GM19397 (cell line): ENCODE data around the gene DICER1.

Source experiments
- ATAC-seq: cut with Tn5 transposase; IDR thresholded peaks from one replicate; pipeline ENCODE4 v1.9.1; 2021; ENCODE audit warnings: mild to moderate bottlenecking, moderate library complexity; ENCODE audit not compliant: unreplicated experiment

Gene DICER1

DNA sequence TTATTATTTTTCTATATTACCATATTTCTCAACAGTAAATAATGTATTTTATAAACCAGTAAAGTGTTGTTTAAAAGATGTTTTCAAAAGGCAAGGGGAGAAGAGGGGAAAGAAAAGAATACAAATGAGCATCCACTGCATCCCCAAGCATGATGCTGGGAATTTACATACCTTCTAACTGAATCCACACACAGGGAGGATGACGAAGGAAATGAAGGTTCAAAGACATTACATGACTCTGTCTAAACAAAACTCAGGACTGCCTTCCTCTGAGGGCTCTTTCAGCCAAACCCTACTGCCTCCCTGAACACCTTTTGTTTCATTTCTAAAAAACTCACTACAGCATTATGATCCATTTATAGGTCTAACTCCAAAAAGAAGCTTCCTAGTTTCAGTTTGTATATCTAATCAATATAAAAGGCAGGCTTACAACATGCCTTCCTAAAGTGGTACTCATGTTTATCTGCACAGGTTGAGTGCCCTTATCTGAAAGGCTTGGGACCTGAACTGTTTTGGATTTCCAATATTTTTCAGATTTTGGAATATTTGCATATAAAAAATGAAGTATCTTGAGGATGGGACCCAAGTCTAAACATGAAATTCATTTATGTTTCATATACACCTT lies 30.3 kb downstream of the DICER1 start:
- no peak for ATAC-seq

- no peak for ATAC-seq
Measured at GRCh38 chr14:95125915-95126314, 31.4 kb downstream of the DICER1 start.

DNA sequence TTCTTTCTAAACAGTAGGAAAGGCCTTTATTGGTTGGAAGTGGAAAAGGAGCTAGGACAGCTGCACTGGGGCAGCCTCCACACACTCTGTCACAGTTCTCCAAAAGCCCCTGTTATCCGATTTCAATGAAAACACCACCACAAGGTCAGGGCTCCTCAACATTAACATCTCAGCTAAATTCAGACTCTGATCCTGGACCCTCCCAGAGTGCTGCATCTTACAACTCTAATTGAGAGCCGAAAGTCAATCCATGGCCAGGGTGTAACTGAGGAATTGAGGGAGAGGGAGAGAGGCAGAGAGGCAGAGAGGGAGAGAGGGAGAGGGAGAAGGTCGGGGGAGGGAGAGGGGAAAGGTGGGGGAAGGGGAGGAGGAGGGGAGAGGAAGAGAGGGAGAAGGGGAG lies 32.1 kb downstream of the DICER1 start:
- no peak for ATAC-seq

GRCh38 chr14:95123891-95124579 lies 33.3 kb downstream of the DICER1 start:
- ATAC-seq = no peak

GRCh38 chr14:95122621-95122945 lies 34.7 kb downstream of the DICER1 start:
- no peak for ATAC-seq

DNA sequence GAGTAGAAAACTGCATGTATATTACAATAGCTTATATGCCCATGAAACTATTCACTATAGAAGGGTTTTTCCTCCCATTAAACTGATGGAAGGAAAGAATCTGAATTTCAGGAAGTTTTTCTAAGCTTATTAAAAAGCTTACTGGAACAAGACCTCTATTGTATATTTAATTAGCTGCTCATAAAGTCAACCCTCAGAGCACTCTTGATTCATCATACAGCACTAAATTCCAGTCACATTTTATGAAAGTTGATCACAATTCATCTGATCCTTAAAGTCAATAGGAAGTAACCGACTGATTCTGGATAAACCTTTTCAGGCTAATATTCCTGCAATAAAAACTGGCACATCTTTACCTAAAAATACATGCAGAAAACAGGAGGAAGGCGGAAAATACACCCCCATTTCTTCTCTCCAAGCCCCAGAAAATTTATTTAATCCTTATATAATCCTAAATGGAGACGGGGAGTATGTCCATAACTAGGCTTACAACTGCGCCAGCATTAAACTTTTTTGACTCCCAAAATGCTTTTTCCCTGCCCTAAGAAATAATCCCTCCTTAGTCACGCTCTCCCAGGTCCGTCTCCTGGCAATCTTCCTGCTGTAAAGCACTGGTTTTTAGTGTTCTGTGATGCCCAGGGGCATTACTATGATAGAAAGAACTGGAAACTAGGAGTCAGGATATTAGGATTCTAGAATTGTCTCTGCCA lies 35.3 kb downstream of the DICER1 start:
- ATAC-seq = no peak

GRCh38 chr14:95119336-95119735 lies 38.0 kb downstream of the DICER1 start:
- ATAC-seq = no peak

DNA sequence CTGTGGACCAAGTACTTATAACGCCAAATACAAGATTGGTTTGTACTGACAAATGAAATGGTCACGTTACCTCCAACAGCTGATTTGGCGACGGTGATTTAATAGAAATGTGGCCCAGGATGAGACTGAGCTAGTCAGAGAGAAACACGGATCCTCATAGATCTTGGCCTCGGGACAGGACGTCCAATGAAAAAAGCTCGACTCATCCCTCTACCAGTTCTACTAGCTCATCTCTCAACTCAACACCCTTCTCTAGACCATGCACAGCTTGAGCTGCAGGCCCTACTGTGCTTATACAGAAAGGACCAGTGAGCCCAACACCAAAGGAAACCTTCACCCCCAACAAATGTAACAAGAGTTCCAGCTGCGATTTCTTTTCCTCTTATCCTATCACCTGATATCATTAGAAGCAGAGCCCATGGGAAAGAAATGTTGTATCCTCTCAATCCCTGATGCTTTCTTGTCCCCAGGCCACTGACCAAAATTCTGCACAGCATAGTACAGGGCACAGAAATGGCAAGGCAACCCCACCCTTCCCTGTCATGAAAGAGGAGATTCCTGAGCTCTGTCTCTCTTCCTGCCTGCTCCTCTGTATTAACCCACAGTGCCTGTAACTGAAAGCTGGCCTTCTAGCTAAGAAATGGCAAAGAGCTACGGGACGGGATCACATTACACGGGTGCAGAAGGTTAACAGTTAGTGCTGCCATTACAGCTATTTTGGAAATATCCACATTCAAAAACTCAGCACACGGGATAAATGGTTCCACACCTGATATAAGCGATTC lies 39.2 kb downstream of the DICER1 start:
- ATAC-seq = no peak

GRCh38 chr14:95113476-95113875 lies 43.9 kb downstream of the DICER1 start:
- ATAC-seq = no peak

DNA sequence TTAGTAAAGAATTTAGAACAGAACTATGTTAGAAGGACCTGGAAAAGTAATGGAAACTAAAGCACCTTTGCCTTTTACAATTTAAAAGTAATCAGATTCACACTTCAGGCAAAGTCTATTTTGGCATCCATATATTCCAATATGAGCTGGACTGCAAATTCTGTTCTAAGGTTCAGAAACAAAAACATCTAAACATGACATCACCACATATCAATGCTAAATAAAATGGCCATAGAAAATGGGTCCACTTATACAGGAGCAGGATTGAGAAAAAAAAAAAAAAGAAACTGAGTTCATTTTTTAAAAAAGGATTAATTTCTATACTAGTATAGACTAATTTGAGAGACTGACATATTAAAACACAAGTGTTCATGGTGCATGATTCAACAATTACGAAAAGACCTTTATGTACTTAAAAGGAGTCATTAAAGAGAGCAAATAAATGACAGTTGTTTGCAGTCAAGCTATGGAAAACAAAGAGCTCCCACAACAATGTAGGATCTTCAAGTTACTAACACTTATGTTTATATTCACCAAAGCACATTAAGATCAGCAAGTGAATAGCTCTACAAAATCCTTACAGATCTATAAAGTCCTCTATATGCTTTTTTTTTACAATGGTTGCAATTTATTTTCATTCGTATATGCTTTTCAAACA lies 45.7 kb downstream of the DICER1 start:
- no peak for ATAC-seq

DNA sequence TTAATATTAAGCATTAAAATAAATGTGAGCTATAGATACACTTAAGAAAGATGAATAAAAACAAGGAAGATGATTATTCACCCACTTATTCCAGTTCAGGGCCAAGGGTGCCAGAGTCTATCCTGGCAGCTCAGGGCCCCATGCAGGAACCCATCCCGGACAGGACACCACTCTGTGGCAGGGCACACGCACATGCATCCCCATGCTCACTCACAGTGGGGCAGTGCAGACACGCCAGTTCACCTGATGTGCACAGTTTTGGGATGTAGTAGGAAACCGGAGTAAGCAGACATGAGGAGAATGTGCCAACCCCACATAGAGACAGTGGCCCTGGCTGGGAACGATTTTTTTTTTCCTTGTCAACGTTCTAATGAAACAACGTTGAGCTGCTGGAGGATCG lies 47.2 kb downstream of the DICER1 start:
- ATAC-seq = no peak

- ATAC-seq = no peak
Measured at GRCh38 chr14:95107711-95108110, 49.6 kb downstream of the DICER1 start.

DNA sequence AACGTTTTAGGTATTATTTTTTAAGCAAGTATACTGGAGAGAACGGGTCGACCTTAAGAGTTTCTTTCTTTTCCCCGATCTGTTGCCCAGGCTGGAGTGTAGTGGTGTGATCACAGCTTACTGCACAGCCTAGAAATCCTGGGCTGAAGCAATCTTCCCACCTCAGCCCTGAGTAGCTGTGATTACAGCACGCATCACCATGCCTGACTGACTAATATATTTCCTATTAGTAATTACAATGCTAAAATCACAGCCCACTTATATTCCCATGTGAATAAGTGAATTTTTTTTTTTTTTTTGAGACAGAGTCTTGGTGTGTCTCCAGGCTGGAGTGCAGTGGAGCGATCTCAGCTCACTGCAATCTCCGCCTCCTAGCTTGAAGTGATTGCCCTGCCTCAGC lies 50.4 kb downstream of the DICER1 start:
- no peak for ATAC-seq

- ATAC-seq = no peak
Measured at GRCh38 chr14:95104911-95105310, 52.4 kb downstream of the DICER1 start.

GRCh38 chr14:95102680-95103044 lies 54.7 kb downstream of the DICER1 start:
- ATAC-seq = no peak

DNA sequence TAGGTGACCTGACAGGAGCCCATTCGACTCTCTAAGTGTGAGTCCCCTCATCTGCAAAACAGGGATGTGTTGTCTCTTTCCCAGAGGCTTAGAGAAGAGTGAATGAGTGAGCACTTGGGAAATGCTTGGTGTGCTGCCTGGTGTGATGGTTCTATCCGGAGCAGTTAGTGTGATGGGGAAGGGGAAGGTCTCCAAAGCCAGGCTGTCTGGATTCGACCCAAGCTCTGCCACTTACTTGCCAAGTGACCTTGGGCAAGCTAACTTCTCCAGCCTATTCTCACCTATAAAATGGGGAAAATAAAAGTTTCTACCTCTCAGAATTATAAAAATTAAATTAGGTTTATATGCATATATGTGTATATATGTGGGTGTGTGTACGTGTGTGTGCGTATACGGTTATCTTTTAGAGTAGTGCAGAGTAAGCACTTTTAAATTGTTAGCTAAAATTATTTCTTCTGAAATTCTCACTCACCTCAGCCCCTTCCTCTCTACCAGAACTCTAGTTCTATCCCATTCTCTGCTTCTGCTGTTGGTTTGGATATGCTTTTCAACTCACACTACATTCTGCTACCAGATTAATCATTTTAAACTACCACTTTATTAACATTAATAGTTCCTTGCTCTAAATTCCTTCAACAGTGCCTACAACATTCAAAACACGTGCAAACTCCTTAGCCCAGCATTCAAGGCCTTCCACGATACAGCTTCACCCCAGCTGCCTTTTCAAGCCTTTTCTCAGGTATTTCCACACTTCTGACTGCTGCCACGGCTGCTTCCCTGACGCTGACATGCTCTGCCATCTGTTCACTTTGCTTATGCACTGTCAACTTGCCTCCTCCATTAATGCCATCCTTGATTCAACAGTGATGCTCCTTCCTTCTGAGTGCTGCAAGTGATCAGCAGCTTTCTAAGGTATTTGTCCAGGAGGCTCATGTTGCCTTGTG lies 55.3 kb downstream of the DICER1 start:
- ATAC-seq = no peak

DNA sequence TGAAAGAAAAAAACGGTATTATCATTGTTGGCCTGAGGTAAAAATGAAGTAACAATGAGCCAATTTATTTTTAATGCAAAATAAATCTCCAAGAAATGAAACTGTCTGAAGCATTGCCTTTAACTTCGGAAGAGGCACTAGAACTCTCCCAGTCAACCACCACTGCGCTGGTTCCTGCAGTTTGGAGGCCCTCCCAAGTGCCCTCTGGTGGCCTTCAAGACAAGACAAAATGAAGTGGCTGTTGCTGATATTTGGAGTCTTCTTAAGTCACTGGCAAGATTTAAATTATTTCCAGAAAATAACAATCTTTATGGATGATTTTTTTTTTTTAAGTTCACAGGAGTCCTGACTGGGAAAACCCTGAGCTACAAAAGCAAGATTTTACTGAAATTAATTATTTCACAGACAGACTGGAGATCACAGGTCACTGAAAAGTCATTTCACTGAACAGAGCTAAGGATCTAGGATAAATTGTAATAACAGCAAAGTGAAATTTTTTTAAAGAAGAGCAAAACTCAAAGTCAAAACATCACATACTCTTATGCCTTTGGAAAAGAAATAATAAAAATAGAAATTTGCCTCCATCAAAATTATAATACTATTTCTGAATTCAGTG lies 58.2 kb downstream of the DICER1 start:
- ATAC-seq = no peak

- ATAC-seq = no peak
Measured at GRCh38 chr14:95097385-95097784, 59.9 kb downstream of the DICER1 start.

- ATAC-seq = no peak
Measured at GRCh38 chr14:95096476-95096875, 60.9 kb downstream of the DICER1 start.

DNA sequence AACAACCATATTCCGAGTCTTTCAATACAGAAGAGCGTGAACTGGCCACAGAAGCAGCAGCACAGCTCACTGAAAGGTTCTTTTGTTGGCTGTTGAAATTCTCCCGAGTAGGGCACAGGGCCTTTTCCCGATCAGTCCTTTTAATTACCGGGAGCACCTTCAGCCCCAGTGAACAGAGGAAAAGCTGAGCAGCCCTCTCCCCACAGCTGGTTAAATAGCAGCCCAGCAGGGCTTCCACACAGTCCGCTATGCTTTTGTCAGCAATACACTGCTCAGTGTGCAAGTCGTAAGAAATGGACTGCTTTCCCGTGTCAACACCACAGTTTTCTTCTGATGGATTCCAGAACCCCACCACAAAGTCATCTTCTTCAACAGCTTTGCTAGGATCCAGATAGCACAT lies 61.3 kb downstream of the DICER1 start:
- no peak for ATAC-seq
